GM21515 (cell line): ENCODE data around the gene MIB1.
A peak's percentile ranks its signal among the peaks of the same experiment; 100 is the strongest.

Experiments used
- ATAC-seq: cut with Tn5 transposase; IDR thresholded peaks from one replicate; pipeline ENCODE4 v1.9.1; 2021; ENCODE audit not compliant: unreplicated experiment

The MIB1 gene

GRCh38 chr18:21868770-21869169, 128.2 kb downstream of the MIB1 start:
- no peak for ATAC-seq

- no peak for ATAC-seq
Measured at GRCh38 chr18:21889570-21889969, 149.0 kb downstream of the MIB1 start.

- no peak for ATAC-seq
Measured at GRCh38 chr18:21894619-21895367, 154.2 kb downstream of the MIB1 start.

GRCh38 chr18:21896732-21897336, 156.2 kb downstream of the MIB1 start:
- no peak for ATAC-seq

- ATAC-seq: peak; percentile 56
Measured at GRCh38 chr18:21897811-21898210, 157.2 kb downstream of the MIB1 start.

GRCh38 chr18:21900605-21901352, 160.2 kb downstream of the MIB1 start:
- ATAC-seq: no peak

- no peak for ATAC-seq
Measured at GRCh38 chr18:21901423-21901945, 160.9 kb downstream of the MIB1 start.

- ATAC-seq: no peak
Measured at GRCh38 chr18:21903709-21904108, 163.1 kb downstream of the MIB1 start.

GRCh38 chr18:21904856-21905255, 164.3 kb downstream of the MIB1 start:
- ATAC-seq: no peak

- ATAC-seq: no peak
Measured at GRCh38 chr18:21907451-21907850, 166.9 kb downstream of the MIB1 start.

- no peak for ATAC-seq
Measured at GRCh38 chr18:21908711-21909110, 168.1 kb downstream of the MIB1 start.

- ATAC-seq: no peak
Measured at GRCh38 chr18:21910906-21911305, 170.3 kb downstream of the MIB1 start.

GRCh38 chr18:21911551-21911950, 171.0 kb downstream of the MIB1 start:
- ATAC-seq: no peak

GRCh38 chr18:21912339-21913239, 172.0 kb downstream of the MIB1 start:
- no peak for ATAC-seq

- ATAC-seq: no peak
Measured at GRCh38 chr18:21914739-21915319, 174.2 kb downstream of the MIB1 start.

- ATAC-seq: no peak
Measured at GRCh38 chr18:21915546-21915945, 175.0 kb downstream of the MIB1 start.

GRCh38 chr18:21916594-21916993, 176.0 kb downstream of the MIB1 start:
- no peak for ATAC-seq

GRCh38 chr18:21918693-21919092, 178.1 kb downstream of the MIB1 start:
- no peak for ATAC-seq
